NCI-H345 (cell line): ENCODE measurements around the gene LRRC8C.
A peak's percentile ranks its signal among the peaks of the same experiment; 100 is the strongest.

Experiments used
- DNase-seq: peaks from one replicate; lab custom pipeline; 2025; lab: John Stamatoyannopoulos, UW

The LRRC8C gene

GRCh38 chr1:89733748-89734147, 100.8 kb downstream of the LRRC8C start:
- no peak for DNase-seq

GRCh38 chr1:89734442-89734841, 101.5 kb downstream of the LRRC8C start:
- DNase-seq, result no peak

- DNase-seq, result no peak
These were observed 102.6 kb downstream of the LRRC8C start for GRCh38 chr1:89735479-89735878.

GRCh38 chr1:89736937-89737733, 104.2 kb downstream of the LRRC8C start:
- no peak for DNase-seq

GRCh38 chr1:89737985-89738510, 105.1 kb downstream of the LRRC8C start:
- no peak for DNase-seq

- DNase-seq, result no peak
These were observed 106.3 kb downstream of the LRRC8C start for GRCh38 chr1:89739013-89739843.

GRCh38 chr1:89739844-89740216, 106.9 kb downstream of the LRRC8C start:
- no peak for DNase-seq

- DNase-seq, result no peak
These were observed 110.9 kb downstream of the LRRC8C start for GRCh38 chr1:89743788-89744187.

- DNase-seq, result no peak
These were observed 113.7 kb downstream of the LRRC8C start for GRCh38 chr1:89746424-89747149.

- no peak for DNase-seq
These were observed 120.8 kb downstream of the LRRC8C start for GRCh38 chr1:89753761-89754160.

GRCh38 chr1:89754518-89754917, 121.6 kb downstream of the LRRC8C start:
- no peak for DNase-seq

GRCh38 chr1:89755591-89755990, 122.7 kb downstream of the LRRC8C start:
- DNase-seq, result no peak

- DNase-seq, result no peak
These were observed 124.6 kb downstream of the LRRC8C start for GRCh38 chr1:89757532-89757931.

GRCh38 chr1:89758156-89758555, 125.2 kb downstream of the LRRC8C start:
- no peak for DNase-seq

GRCh38 chr1:89759036-89759435, 126.1 kb downstream of the LRRC8C start:
- no peak for DNase-seq

- DNase-seq, result no peak
These were observed 127.6 kb downstream of the LRRC8C start for GRCh38 chr1:89760496-89760895.

GRCh38 chr1:89761338-89761737, 128.4 kb downstream of the LRRC8C start:
- no peak for DNase-seq

- no peak for DNase-seq
These were observed 129.0 kb downstream of the LRRC8C start for GRCh38 chr1:89761901-89762300.

GRCh38 chr1:89762386-89762778, 129.5 kb downstream of the LRRC8C start:
- DNase-seq, result peak; percentile 44

- peak; percentile 86 for DNase-seq
These were observed 130.1 kb downstream of the LRRC8C start for GRCh38 chr1:89762779-89763648.

- no peak for DNase-seq
These were observed 130.7 kb downstream of the LRRC8C start for GRCh38 chr1:89763649-89763986.
